SHP77 (cell line): Measurements from ENCODE around the gene KCNC1.

ENCODE experiments used
- DNase-seq, 2 experiments: peaks; one replicate each; lab custom pipeline; 2025; lab: John Stamatoyannopoulos, UW

Gene KCNC1

DNA sequence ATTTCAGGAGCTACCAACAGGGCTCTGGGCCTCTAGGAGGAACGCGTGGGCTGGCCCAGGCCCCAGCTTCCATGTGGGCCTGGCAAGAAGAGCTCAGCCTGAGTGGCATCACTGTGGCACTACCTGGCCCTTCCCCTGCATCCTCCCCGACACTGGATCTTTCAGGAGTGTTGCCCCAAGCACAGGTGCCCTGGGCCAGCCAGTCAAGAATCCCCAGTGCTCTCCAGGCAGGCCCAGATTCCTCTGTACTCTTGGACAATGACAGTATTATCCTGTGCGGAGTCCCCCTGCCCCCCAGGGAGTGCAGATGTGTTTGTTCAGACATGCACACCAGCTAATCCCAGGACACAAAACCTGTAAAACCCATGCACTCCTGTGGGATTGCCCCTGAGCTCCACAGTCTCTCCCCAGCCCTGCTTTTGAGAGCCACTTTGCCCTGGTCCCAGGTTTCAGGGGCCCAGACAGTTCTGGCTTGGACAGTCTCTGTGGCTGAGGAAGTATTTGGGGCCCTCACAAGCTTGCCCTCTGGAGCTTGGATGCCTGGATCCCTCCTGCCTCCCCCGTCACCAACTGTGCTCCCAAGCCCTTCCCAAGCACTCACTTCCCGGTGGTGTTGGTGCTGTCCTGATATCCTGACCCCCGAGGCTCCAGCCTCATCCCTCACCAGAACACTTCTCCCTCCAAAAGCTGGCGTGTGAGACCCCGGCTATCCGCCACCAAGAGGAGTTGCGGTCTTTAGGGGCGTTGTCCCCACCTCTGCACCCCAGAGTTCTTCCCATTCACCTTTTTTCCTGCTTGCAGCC lies 39.9 kb downstream of the KCNC1 start:
- no peak for DNase-seq

DNA sequence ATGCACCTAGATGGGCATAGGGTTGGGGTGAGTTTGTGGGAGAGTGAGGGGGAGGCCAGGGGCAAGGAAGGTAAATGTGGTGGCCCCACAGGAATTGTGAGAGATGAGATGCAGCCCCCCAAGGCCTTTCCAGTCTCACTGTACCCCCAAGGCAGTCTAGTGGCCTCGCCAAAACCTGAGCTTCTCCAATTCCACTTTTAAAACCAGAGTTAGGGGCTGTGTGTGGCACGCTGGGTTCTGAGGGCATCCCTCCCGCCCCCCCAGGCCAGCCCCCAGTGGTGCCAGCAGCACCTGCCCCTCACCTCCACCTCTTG lies 40.4 kb downstream of the KCNC1 start:
- DNase-seq, result no peak

DNA sequence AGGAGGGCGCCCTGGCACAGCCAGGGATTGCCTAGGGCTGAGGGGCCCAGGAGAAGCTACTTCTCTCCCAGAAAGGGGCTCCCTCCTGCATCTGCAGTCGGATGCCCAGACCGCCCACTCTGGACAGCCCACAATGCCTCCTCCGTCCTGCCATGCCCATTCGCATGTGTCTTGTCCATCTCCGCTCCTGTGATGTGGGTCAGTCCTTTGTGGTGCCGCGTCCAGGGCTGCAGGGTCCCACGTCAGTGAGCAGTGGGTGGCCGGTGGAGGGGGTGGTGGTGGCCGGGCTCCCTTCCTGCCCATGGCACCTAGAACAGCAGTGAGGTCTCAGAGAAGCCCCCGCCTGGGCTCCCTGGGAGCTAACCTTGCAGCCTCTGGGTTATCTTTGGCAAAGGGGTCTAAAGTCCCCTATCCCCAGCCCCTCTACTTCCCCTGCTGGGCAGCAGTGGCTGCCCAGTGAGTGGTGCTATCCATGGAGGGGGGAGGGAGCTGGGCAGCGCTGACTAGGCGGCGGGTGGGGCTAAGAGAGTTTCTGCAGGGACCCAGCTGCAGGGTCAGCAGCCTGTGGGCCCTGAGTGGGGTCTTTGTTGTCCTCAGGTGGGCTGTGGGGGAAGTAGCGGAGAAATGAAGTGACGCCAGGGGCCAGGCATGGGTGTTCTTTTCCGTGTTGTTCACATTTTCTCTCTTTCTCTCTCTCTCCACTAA lies 41.1 kb downstream of the KCNC1 start:
- DNase-seq, result no peak

DNA sequence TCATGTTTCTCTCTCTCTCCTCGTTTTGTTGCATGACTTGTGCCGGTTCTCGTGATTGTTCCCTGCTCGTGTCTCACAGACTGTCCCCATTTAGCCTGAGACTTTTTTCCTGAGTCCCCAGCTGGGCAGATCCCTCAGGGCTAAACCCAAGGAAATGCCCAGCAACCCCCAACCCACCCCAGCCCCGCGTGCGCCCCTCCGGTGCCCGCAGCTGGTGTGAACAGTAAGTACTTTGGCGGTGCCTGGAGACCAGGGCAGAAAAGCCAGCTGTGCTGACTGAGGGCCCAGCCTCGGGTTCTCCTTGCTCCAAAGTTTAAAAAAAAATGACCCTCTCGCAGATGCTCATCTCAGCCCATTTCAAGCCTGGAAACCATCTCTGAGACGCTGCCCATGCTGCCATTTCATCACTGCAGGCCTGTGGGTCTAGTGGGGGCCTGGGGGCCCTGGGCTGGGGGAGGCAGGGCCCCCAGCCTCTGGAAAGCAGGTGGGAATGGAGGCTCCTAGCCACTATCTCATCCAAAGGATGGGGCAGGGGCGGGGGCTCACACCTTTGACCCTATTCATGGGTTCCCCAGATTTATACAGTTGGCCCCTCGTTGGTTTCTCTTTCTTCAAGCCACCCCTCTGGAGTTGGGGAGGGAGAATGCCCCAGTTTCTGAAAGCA lies 41.8 kb downstream of the KCNC1 start:
- no peak for DNase-seq

DNA sequence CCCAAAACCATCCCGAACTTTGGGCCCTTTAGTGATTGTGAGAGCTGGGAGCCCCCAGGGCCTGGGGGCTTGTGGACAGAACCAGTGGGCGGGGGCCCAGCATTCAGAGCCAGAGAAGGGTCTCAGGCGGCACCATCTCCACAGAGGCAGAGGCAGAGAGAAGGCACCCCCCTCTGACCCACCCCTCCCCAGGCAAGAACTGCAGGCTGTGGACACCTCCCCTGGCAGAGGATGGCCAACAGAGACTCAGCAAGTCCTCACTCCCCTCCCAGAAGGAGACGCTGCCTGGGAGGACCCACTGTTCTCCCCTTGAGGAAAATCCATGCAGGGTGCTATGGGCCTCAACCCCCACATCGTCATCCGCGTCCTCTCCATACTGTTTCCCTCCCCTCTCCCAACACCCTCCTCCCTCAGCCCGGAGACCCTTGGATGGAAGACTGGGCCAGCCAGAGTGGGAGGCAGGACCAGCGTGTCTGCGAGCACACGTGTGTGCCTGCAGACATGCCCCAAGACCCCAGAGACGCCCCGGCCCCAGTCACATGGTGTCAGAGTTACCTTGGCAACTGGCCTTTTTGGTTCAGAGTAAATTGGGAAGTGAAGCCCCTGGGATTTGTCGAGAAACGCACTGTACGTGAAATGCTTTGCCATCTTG lies 42.6 kb downstream of the KCNC1 start:
- DNase-seq, result no peak

DNA sequence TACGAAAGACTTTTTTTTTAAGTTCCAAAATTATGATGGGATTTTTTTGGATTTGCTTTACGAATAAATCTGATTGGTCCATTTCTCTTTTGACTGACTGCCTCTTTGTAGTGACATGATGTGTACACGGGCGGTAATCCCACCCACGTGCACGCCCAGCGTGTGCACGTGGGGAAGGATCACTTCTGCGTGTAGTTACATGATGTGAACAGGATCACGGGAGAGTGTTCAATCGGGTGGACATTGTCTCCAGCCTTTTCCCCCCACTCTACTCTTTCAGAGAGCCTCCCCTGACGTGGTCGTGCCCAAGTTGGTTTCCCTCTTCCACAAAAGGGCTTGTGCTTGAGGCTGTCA lies 43.1 kb downstream of the KCNC1 start:
- no peak for DNase-seq

DNA sequence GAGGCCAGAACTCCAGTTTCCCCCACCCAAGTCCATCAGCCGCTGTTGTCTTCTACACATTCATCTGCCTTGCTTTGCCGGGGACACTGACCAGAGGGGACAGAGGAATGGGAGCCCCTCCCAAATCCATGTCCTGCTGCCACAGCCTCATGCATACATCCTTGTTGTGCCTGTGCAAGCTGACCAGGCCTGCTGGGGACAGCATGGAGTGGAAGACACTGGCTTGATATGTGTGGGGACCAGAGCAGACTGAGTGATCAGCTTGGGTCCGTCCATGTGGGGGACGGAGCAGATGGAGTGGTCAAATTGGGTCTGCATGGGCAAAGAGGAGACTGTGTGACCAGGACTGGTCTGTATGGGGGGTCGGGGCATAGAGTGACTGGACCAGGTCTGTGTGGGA lies 43.8 kb downstream of the KCNC1 start:
- DNase-seq, result no peak

DNA sequence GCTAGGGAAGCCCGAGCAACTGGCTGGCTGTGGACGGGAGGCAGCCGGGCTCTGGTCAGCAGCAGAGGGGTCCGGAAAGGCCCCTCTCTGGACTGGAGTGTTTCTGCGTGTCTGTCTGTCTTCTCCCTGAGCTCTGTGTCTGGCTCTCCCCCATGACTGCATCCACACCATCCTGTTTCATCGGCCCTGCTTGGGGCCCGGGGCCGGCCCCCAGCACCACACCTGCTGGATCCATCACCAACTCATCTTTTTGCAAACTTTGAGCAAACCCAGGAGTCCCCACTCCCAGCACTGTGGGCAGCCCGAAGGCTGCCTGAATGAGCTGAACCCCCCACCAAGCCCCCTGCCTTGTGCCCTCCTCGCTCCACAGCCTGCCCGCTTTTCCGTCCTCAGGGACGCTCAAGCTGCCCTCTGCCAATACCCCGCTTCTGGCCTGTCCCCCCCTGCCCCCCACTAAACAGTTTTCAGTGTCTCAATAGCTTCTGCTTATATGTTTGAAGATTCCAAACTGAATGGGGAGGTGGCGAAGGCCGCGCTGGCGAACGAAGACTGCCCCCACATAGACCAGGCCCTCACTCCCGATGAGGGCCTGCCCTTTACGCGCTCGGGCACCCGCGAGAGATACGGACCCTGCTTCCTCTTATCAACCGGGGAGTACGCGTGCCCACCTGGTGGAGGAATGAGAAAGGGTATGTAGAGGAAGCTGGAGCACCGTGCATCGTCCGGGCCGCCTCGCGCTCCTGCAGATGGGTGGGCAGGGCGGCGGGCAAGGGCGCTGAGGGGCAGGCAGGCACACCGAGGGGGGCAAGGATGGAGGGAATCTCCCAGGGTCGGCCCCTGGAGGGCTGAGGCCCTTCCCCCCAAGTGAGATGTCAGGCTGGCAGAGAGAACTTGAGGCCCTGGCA lies 44.6 kb downstream of the KCNC1 start:
- DNase-seq, result no peak

DNA sequence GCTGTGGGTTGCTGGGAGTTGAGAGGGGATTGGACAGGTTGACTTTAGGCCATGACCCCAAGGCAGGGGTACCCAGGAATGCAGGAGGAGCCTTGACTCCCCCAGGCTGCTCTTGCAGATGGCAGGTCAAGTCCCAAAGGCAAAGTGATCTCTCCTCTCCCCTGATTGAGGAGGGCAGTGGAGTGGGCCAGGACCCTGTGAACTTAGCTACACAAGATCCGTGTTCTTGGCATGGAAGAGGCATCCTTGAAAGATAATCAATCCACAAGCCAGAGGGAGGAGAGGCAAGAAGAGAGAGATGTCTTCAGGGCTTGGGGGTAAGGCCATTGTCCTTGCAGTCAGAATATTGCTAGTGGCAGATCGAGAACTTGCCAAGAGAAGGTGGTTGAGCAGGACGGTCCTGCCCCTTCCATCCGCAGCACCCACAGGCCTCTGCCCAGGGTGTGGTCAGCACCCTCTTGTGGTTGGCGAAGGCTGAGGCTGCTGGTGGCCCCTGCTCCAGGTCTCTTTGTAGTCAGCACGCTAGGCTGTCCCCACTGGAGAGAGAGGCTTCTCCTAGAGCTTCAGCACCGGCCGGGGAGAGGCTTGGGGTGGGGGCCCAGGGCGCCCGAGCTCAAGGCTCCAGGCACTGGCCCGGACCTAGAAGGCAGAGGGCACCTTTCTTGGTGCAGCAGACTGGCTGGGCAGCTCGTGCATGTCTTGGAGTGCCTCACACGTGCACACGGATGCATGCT lies 45.4 kb downstream of the KCNC1 start:
- no peak for DNase-seq

DNA sequence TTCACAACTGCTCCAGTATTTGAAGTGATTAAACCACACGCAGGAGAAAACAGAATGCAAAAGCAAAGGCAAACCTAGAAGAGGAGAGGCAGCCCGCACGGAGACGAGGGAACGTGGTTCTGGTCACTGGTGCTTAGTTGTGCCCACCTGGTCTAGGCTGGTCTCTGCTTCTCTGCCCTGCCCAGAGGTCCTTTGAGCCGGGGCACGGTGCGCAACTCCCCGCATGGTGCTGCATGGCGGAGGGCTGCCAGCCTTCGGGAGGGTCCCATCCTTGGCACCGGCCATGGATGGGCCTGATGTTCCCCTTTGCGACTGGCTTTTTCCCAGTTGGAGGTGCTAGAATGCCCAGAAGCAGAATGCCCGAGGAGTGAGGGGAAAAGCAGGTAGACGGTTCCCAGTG lies 46.1 kb downstream of the KCNC1 start:
- no peak for DNase-seq

DNA sequence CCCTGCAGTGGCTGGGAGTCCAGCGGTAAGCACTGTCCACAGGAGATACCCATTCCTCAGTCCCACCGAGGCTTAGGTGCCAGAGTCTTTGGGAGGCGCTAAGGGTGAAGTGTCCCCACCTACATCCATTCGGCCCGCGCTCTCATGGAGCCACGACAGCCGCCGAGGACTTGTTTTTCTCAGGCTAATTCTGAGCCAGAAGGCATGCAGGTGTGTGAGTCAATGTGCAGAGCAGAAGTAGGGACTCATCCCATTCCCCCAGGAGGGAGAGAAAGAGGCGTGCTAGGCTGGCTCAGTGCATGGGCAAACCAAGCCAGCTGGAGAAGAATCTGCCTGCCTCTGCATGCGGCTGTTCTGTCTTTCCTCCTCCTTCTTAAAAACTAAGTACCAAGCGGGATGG lies 46.6 kb downstream of the KCNC1 start:
- DNase-seq, result no peak

DNA sequence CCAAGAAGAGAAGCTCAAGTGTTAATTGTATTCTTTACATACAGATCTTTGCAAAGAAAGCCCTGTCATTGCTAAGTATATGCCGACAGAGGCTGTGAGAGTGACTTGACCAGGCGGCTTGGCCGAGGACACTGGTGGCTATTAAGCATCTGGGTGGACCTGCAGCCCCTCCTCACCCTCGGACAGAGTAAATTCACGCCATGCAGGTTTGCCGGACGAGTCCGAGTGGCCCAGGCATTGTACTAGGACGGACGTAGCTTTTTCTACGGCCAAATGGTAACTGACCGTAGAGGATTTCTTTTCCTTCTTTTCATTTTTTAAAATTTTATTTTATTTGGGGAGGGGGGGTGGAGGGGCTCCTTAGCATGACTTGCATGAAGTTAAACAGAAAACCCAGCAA lies 47.0 kb downstream of the KCNC1 start:
- no peak for DNase-seq

DNA sequence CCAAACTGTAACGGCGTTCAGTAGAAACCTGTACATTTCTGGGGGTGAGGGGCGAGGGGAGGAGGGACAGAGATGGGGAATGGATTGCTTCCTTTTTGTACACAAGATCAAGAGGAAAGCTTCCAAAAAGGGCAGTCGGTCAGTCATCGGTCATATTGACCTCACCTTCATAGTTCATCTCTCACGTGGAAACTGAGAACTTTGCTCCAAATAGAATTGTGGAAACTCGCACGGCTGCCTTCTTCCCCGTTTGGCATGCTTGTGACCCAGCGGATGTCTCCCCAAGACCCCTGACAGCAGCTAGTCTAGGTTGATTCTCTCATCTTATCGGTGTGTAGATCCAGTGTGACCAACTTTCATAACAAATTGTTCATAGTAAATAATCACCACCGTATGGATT lies 47.6 kb downstream of the KCNC1 start:
- no peak for DNase-seq

DNA sequence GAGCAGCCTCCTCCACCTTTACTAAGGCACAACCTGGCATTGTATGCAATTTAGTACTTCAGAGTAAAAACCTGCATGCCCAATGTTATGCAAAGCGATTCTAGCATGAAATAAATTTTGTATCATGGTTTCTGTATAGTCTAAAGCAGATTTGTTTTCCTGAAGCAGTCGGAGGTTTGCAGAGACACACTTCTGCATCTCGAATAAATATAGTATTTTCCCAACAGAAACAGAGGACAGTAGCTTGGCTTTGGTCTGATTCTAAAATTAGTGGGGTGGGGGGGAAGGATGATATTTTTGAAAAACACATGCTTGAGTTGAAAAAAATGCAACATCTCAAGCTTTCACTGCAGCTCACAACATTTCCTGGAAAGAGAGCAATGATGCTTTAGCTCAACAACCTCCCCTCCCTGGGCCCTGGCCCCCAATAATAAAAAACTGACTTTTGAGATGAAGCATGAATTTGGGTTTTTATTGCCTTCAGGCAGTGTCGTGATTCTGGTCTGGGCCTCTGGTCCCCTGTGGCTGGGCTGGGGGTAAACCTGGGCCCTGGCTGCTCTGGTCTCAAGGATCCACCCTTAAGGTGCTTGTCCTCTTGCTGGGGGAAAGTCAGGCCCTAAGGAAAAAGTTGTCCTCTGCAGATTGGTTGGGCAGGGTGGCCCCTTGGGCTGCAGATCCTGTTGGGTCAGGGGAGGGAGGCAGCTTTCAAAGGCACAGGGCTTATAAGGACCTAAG lies 48.2 kb downstream of the KCNC1 start:
- no peak for DNase-seq

DNA sequence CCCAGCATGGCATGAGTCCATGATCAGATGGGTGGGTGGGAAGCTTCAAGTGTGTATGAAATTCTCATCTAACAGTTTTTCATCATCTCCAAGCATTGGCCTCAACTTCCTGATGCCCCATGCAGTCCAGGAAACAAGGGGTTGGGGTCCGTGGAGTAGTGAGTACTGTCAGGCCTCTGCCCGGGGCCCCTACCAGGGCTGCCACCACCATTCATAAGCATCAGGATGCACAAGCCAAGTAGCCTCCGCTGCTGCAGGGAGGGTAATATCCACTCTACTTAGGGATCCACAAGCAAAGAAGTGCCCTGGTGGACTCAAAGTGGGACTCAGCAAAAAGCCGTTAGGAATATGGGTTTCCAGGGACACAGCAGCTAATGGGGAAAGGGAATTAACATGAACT lies 49.3 kb downstream of the KCNC1 start:
- no peak for DNase-seq

DNA sequence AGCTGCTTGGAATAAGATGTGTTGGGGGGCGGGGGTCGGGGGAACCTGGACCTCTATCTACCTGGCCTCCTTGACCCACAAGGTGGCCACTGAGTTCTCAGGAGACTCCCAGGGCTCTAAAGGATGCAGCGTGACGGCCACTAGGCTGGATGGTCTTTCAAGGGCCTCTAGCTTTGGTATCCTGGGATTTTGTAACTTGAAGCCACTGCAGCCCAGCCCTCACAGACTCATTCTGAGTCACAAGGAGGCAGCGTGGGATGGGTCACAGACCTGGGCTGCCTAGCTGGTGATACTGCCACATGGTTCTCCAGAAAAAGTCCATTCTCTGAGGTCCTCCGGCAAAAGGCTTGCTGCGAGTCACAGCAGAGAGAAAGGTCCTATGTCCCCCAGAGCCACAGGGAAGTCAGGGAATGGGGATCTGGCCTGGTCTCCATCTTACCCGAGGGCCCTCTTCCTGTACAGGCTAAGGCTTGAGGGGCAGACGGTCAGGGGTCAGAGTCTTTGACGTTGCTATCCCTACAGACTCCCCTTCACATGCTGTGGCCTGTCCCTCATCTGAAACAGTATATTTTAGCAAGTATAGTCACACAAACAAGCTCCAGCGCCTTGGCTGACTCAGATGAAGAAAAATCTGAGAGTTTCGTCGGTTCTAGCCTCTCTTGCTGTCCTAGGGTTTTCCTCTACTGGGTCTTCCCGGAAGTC lies 52.4 kb downstream of the KCNC1 start:
- DNase-seq, result no peak

DNA sequence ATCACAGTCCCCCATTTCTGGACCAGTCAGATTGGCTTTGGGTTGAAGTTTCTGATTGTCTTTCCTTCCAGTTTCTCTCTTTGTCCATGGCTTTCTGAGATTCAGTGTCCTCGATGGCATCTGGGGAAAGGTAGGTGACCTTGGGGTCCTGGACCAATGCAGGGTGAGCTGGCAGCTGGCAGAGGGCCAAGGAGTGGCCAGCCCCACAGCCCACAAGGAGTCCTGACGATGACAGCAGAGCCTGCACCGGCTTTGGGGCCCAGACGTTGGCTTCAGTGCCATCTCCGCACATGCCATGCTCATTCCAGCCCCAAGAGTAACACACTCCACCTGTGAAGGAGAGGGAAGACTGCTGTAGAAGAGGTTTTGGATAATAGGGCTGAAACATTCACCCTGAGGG lies 53.5 kb downstream of the KCNC1 start:
- no peak for DNase-seq

DNA sequence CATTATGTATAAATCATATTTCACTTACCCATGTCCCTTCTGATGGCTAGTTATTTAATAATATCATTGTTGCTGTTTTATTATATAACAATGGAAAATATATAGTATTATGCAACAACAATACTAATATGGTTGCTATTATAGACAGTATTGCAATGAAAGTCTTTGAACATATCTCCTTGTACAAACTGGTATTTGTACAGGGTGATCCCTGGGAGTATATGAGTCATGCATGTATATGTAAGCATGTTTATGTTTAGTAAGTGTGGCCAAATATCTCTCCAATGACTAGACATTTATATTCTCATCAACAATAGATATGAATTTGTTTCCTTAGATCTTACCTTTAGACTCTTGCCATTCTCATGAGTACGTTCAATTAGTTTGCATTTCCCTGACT lies 55.9 kb downstream of the KCNC1 start:
- no peak for DNase-seq

DNA sequence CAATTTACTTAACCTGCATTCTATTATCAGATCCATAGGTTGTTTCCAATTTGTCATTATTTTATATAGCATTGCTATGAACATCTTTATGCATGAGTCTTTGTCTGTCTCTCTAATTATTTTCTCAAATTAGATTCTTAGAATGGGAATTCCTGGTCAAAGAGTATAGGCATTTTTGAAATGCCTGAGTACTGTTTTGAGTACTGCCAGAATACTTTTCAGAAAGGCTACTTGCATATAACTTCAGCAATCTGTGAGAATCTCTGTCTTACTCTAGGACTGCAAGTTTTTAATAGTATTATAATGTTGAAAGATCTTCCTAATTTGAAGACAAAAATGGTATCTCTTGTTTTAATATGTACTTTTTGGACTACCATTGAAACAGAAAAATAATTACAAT lies 56.6 kb downstream of the KCNC1 start:
- DNase-seq, result no peak

DNA sequence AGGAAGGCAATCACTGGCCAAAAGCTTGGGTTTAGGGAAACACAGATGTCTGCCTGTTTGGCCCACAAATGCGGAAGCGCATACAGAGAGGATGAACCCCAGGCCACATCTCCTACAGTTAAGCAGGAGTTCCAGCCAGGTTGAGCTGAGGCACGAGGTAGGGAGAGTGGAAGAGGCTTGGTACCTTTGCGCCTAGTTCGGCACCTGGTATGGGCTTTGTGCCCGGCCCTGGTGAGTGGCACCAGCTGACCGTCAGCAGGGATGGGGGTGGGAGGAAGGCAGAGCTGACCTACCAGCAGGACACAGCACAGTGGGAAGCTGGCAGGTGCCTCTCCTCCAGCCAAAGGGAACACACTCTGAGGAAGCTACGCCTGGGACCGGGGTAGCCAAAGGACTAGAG lies 57.6 kb downstream of the KCNC1 start:
- no peak for DNase-seq
